ENCODE data around the gene ABHD14A. TPM values are rescaled to one million over a fixed set of nuclear protein-coding genes. Genes with fewer than 3 reads are reported as not detected.
A peak's percentile ranks its signal among the peaks of the same experiment; 100 is the strongest.

Gene ABHD14A
- total and polyA plus RNA-seq, 2 of the 13 experiments (the other 11 are each of a cell fraction or from before 2014, with no cell fraction given), result 29.5 to 46.9 TPM

- TF ChIP-seq ZNF597 (CRISPR knock-in tag; IDR thresholded peaks at IDR 0.05) (no peak), KDM1A (CRISPR knock-in tag; IDR thresholded peaks at IDR 0.05) (0 out of 2 replicates have a peak, but pooled peaks have one; percentile 39), ZNF335 (CRISPR knock-in tag; IDR thresholded peaks at IDR 0.05) (peak; percentile 52; the same call in 1 of the 2 replicates), NCOA1 (CRISPR knock-in tag; IDR thresholded peaks at IDR 0.05) (no peak), TCF7 (IDR thresholded peaks at IDR 0.05; ENCODE audit: low read depth) (no peak), ZNF841 (CRISPR knock-in tag; IDR thresholded peaks at IDR 0.05; ENCODE audit: borderline replicate concordance) (no peak), ZNF552 (CRISPR knock-in tag; IDR thresholded peaks at IDR 0.05; ENCODE audit: borderline replicate concordance) (0 out of 2 replicates have a peak, but pooled peaks have one; percentile 32), ZNF572 (CRISPR knock-in tag; IDR thresholded peaks at IDR 0.05) (peak; percentile 23; the same call in 1 of the 2 replicates), ZNF775 (CRISPR knock-in tag; IDR thresholded peaks at IDR 0.05; ENCODE audit: borderline replicate concordance) (no peak), FOSL2 (CRISPR knock-in tag; IDR thresholded peaks at IDR 0.05) (peak; percentile 51; the same call in 1 of the 2 replicates), SMARCE1 (IDR thresholded peaks at IDR 0.05; ENCODE audit: borderline replicate concordance) (no peak)
- TF ChIP-seq, protein P1, sequence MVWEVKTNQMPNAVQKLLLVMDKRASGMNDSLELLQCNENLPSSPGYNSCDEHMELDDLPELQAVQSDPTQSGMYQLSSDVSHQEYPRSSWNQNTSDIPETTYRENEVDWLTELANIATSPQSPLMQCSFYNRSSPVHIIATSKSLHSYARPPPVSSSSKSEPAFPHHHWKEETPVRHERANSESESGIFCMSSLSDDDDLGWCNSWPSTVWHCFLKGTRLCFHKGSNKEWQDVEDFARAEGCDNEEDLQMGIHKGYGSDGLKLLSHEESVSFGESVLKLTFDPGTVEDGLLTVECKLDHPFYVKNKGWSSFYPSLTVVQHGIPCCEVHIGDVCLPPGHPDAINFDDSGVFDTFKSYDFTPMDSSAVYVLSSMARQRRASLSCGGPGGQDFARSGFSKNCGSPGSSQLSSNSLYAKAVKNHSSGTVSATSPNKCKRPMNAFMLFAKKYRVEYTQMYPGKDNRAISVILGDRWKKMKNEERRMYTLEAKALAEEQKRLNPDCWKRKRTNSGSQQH (CRISPR knock-in tag; IDR thresholded peaks at IDR 0.05; ENCODE audit: low read depth), result 0 out of 2 replicates have a peak, but pooled peaks have one; percentile 1
- TF ChIP-seq, protein P2, sequence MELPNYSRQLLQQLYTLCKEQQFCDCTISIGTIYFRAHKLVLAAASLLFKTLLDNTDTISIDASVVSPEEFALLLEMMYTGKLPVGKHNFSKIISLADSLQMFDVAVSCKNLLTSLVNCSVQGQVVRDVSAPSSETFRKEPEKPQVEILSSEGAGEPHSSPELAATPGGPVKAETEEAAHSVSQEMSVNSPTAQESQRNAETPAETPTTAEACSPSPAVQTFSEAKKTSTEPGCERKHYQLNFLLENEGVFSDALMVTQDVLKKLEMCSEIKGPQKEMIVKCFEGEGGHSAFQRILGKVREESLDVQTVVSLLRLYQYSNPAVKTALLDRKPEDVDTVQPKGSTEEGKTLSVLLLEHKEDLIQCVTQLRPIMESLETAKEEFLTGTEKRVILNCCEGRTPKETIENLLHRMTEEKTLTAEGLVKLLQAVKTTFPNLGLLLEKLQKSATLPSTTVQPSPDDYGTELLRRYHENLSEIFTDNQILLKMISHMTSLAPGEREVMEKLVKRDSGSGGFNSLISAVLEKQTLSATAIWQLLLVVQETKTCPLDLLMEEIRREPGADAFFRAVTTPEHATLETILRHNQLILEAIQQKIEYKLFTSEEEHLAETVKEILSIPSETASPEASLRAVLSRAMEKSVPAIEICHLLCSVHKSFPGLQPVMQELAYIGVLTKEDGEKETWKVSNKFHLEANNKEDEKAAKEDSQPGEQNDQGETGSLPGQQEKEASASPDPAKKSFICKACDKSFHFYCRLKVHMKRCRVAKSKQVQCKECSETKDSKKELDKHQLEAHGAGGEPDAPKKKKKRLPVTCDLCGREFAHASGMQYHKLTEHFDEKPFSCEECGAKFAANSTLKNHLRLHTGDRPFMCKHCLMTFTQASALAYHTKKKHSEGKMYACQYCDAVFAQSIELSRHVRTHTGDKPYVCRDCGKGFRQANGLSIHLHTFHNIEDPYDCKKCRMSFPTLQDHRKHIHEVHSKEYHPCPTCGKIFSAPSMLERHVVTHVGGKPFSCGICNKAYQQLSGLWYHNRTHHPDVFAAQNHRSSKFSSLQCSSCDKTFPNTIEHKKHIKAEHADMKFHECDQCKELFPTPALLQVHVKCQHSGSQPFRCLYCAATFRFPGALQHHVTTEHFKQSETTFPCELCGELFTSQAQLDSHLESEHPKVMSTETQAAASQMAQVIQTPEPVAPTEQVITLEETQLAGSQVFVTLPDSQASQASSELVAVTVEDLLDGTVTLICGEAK (IDR thresholded peaks at IDR 0.05), result no peak
- TF ChIP-seq, protein P2 (CRISPR knock-in tag; IDR thresholded peaks at IDR 0.05), result peak; percentile 75; the same call in 1 of the 2 replicates
- TF ChIP-seq, protein P3, sequence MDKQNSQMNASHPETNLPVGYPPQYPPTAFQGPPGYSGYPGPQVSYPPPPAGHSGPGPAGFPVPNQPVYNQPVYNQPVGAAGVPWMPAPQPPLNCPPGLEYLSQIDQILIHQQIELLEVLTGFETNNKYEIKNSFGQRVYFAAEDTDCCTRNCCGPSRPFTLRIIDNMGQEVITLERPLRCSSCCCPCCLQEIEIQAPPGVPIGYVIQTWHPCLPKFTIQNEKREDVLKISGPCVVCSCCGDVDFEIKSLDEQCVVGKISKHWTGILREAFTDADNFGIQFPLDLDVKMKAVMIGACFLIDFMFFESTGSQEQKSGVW (CRISPR knock-in tag; IDR thresholded peaks at IDR 0.05; ENCODE audit: borderline replicate concordance), result no peak
Observed at GRCh38 chr3:51982838-51983577, 8.1 kb downstream of the ABHD14A start, which contains the start of gene ACY1 (continued).

Measured in HepG2 (cell line).